HT-29 (cell line): ENCODE measurements around the gene SOX11. TPM values are rescaled to one million over a fixed set of nuclear protein-coding genes. Genes with fewer than 3 reads are reported as not detected.
"Not testable (repeated sequence)": the region's sequence is repeated elsewhere in the genome, so short reads cannot be mapped to it uniquely, and the experiment has no call there.

ENCODE experiments used
- DNase-seq: peaks from one replicate; pipeline ENCODE4 v3.0.0-alpha.2; 2015; ENCODE audit warnings: low spot score
- total RNA-seq: library from RNA; depleted of rRNA; stranded (reverse); fragments of >200 nt; shearing (Covaris generic); gene quantifications from 2 replicates; pipeline ENCODE4 v1.2.3, GENCODE V29; 2014; rRNA removed

SOX11 gene
- total RNA-seq = not detected in 2 replicates

DNA sequence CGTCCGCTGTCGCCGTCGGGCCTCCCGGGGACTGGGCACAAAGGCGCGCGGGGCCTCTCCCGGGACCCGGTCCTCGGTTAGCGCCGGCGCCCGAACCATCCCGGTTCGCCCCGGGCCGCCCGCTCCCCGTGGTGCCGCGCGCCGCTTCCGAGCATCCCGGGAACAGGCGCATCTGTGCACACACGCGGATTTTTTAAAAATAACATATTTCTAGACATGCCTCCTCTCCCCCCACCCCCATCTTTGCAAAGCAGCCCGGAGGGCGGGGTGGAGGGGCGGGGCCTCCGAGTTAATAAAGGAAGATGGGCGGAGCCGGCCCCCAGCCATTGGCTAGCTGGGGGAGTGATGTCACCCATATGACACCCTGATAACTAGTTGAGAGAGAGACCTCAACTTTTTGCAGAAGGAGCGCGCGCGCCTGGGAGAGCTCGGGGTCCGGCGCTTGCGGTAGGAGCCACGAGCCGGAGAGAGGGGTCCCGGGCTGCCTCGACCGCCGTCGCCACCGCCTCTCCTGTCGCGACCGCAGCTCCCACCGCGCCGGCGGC, at the start of gene SOX11:
SOX11 (plus strand) TSS at position 400 of the 545 bp plus-strand sequence. CDS start 338 bp downstream, outside the sequence.
- no peak for DNase-seq

DNA sequence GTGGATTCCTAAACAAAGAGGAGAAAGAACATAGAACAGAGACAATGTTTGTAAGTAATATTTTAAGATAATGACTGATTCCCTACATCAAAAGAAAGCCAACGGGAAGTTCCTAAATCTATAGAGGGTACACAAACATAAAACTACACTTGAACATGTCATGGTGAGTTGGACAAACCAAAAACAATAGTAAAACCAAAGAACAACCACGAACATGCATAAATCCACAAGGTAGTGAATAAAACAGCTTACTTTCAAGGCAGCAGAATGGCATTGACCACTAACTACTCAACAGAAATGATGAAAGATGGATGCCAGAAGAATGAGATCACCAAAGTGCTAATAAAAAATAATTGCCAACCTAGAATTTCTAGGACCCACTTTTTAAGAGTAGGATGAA, 39.5 kb upstream of the SOX11 start:
- not testable (repeated sequence) for DNase-seq

DNA sequence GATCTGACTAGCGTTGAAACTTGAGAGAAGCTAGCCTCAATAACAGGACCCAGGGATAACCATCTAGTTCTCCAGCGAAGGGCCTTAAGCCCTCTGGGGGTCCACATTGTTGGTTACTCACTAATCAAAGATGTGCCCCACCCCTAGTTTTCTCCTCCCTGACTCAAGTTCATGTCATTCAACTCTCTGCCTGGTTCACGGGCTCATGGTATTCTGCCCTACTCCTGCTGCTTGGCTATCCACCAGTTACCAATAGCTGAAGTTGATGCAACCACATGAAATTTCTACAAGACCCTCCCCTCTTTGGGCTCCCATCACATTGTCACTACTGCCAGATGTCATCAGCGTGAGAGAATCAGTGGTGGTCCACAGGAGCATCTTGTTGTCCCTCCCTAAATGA, 38.4 kb upstream of the SOX11 start:
- DNase-seq = not testable (repeated sequence)

DNA sequence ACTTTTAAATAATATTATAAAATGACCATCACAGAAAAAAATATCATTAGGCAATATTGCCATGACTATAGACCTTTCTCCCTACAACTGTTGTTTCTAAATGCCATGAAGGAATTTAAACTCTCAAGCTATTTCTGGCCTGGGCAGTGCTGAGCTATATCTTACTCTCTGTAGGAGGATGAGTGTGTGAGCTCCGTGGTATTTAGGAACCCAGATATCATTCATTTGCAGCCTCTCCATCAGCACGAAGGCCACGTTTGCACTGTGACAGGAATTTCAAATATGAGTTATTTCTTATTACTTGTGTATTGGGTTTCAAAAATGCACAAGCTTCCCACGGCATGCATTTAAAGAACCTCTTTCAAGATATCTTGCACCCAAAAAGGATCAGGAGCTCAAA, 35.0 kb upstream of the SOX11 start:
- DNase-seq = no peak

DNA sequence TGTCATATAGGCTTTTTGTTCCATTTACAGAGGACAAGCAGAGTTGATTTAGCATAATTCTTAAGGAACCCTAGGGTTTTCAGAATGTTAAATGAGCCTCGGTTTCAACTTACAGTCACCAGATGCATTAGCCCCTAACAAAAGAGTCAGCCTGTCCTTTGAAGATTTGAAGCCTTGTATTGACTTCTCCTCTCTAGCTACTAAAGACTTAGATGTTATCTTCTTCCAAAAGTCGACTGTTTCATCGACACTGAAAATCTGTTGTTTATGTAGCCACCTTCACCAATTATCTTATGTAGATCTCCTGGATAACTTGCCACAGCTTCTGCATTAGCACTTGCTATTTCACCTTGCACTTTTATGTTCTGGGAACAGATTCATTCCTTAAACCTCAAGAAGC, 31.6 kb upstream of the SOX11 start:
- DNase-seq = no peak

DNA sequence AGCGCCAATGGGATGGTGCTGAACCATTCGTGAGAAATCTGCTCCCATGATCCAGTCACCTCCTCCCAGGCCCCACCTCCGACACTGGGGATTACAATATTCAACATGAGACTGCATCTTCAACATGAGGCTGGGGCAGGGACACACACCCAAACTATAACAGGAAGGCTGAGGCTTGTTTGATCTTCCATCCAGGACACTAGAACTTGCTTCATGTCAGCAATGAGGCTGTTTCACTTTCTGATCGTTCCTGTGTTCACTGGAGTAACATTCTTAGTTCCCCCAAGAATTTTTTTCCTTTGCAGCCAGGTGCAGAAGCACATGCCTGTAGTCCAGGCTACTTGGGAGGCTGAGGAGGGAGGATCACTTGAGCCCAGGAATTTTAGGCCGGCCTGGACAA, 30.8 kb upstream of the SOX11 start:
- DNase-seq = no peak

DNA sequence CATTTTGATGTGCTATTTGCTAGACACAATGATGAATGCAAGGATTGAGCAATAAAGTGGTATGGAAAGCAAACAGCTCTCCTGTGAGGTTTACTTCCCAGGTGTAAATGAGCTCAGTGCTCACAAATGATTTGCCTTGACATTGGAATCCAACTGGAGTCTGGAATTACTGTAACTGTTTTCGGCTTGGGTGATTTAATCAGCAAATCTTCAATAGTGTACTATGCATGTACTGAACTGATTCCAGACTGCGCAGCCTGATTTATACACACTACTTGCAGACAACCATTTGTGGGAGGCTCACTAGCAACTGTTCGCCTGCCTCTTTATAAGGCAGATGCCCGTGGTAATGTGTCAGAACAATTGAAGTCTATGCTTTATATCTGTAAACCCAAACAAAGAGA, 27.9 kb upstream of the SOX11 start:
- DNase-seq = no peak

DNA sequence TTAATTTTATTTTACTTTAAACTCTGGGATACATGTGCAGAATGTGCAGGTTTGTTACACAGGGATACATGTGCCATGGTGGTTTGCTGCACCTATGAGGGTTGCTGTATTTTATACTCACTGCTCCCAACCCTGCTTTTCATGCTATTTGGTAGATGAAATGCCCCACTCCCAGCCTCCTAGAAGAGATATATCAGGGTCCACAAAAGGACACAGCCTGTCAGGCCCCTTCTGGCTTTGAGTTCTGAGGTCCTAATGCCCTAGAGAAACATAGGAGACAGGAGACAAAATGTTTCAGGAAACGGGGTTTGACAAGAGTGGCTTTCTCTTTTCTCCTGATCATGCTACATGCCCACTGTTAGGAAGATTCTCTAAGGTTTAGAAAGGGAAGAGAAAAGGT, 27.1 kb upstream of the SOX11 start:
- no peak for DNase-seq

DNA sequence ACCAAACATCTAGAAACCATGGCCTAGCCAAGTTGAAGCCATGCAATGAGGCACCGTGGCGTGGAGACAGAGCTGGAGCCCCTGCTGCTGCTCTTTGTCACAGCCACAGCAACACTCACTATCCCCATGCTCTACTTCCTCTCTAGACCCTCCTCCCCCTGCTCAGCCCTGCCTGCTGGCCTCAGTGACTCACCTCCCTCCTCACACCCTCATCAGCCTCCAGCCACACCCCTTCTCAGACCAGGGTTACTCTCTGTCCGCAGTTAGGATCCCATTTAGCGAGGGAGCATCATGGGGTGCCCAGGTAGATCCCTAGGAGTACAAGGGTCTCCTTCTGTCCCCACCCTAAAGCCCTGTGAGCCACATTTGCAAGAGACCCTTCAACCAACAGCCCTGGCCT, 25.4 kb upstream of the SOX11 start:
- DNase-seq = no peak

DNA sequence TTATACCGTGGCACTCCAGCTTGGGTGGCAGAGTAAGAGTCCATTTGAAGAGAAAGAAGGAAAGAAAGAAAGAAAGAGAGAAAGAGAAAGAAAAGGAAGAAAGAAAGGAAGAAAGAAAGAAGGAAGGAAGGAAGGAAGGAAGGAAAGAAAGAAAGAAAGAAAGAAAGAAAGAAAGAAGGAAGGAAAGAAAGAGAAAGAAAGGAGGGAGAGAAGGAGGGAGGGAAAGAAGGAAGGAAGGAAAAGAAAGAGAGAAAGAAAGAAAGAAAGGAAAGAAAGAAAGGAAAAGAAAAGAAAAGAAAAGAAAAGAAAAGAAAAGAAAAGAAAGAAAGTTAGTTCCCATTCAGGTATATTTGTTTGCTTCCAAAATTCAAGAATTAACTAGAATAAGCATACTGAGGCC, 24.5 kb upstream of the SOX11 start:
- not testable (repeated sequence) for DNase-seq

DNA sequence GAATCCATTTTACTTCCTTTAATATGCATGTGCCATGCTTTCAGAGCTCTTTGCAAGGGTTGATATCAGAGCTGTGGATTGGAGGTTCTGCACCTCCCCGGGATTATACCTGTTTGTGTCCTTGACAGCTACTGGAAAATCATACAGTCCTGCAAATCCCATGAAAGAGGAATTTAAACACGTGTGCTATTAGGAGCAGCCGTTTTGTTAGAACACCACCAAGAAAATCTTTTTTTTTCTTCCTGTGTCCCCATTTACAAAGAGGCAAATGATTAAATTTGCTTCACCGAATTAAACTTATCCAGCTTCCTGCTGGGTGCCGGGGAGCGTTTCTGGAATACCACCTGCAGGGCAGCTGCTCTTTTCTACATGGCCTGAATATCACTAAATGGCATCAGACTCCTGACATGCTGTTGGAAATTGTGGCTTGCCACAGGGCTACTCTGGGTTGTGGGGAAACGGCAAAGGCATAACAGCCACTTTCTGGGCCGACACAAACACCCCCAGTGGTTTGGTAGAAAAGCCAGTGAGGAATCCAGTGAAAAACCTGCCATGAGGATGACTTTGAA, 23.4 kb upstream of the SOX11 start:
- DNase-seq = no peak

DNA sequence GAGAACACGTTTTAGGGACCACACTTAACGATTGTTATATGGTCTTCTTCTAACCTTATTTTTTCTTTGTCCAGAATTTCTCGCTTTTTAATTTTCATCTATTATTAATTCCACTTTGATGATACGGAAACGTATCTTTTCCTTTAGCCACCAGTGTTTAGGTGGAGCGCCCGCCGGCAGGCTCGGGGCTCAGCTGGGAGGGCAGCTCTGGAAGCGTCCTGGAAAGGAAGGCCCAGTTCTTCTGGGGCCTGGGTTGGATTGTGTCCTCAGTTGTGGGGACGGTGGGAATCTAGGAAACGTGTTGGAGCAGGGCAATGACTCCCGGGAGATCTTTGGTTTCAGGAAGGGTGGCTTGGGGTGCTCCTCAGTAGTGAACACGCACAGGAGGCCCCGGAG, 19.4 kb upstream of the SOX11 start:
- DNase-seq = no peak

DNA sequence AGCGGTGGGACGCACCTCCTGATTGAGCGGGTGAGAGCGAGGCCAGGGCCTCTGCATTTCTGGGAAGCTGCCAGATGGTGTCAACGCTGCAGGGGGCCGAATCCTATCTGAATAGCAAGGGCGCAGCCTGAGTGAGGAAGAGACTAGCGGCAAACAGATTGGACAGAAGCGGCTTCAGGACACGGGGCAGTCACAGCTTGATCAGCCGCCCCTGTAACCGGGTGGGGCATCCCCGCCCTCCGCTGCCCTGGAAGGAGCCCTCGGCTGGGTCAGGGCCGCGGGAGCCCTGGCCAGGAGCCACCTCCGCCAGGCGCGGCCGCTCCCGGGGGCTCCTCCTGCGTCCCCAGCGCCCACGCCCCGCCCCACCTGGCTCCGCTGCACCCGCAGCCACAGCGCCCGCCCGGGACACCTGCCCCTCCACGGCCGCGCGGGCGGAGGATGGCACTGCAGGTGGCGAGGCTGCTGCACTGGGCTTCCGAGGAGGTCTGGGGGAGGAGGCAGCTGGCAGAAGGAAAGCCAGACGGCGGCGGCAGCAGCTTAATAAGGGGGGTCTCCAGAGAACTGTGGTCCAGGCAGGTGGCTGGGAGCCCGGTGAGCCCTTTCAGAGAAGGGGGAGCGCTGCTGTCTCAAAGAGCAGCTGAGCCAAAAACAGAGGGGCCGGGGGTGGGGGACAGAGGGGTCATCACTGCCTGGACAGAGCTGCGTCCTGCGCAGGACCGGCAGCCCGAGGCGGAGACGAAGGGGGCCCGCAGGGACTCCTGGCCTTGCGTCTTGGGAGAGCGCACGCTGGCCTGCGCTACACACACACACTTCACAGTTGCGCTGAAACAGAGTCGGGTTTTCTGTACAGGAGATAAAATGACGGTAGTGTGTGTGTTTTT, 18.8 kb upstream of the SOX11 start:
- DNase-seq = no peak

DNA sequence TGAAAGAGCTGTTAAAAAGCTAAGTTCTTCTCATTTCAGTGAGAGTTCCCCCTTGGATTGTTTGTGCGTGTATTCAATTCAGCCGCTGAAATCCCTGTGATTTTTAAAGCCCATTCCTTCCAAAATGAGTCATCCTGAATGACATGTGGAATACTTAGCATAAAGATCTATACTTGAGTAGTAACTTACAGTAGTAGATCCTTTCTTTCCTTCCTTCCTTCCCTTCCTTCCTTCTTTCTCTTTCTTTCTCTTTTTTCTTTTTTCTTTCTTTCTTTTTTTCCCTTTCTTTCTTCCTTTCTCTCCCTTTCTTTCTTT, 18.2 kb upstream of the SOX11 start:
- DNase-seq = no peak

DNA sequence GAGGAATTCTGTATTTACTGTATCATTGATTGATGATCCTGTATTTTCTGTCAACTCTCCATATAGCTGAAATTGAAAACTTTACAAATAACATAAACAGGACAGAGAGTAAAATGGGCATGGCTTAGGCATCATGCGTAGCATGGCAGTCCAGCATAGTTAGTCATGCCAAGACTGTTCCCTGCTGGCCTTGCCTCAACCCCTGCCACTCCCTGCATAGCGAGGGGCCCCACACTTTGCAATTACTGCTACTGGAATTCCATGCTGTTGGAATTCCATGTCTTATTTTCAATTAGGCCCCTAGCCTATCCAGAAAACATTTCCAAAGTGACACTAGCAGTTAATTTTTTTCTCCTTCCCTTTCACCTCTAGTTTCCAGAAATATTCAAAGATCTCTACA, 15.1 kb upstream of the SOX11 start:
- no peak for DNase-seq

DNA sequence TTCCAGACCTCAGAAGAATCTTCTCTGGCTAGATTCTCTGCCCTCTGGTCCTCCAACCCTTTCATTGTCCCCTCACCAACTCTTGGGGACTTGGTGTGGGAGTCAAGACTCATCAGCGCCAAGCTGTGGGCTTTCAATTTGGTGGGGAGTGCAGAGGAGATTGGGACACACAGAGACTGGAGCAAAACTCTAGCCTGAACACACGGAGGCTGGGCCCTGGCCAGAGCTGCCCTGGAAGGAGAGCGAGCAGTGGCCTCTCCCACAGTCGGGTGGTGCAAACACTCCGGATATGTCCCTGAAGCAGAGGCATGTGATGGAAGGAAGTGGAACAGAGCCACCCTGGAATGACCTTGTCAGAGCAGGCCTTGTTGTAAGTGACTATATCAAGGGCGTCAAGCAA, 8.7 kb upstream of the SOX11 start:
- no peak for DNase-seq

DNA sequence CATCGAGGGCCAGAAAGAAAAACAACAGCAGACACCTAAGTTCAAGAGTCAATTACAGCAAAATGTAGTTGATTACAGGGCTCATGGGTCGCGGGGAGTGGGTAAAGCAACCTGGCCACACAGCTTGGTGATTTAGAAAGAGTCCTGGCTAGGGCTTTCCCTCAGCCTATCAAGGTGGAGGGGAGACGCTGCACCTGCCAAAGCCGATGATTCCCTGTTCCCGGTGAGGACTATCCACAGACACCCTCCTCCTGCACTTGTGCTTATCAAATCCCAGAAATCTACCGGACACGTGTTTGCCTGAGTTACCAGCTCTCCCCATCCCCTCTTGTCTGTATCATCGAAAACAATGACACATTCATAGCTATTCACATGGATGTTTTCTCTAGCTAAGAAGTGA, 7.0 kb upstream of the SOX11 start:
- DNase-seq = no peak

DNA sequence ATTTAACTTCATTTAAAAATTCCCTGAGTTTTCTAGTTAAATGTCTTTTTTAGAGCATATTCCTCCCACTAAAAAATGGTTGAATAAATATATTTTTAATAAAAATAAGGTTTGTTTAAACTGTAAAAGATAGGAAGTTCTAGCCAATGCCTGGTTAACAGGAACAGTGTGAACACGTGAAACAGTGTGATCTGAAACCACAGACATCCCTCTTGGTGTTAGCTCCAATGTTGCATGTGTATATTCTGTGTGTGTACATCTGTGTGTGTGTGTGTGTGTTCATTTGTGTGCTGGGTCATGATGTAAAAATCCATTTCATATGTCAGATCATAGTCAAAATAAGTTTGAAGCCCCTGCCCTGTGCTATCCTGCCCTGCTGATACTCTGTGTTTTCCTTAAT, 6.1 kb upstream of the SOX11 start:
- no peak for DNase-seq

DNA sequence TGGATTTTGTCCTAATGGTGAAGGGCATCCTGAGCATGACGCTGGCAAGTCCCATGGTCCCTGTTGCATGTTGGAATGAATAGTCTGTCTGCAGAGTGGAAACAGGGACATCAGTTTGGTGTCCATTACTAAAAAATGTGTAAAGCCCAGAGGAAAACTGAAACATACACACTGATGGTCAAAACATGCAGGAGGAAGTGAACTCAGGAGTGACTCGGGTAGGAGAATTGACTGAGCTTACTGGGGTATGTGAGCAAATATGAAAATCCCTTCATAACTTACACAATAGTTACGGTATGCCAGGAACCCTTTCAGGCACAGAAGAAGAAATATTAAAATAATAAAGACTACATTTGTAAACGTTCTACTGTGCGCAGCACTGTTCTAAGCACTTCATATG, 5.6 kb upstream of the SOX11 start:
- no peak for DNase-seq

DNA sequence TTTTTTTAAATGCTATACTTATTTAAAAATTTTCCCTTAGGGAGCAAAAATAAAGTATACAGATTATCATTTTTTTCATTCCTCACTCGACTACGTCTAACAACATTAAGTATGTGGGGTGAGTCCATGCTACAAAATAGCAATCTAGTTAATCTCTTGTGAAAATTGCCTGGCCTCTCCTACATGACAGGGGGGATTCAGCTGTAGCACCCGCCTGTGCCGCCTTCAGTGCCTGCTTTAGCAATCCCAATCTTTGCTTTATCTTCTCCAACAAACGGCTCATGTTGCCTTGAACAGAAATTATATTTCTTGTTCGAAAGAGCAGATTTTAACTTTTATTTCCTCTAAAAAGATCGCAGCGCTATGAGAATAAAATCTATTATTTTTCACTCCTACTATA, 2.4 kb upstream of the SOX11 start:
- no peak for DNase-seq

DNA sequence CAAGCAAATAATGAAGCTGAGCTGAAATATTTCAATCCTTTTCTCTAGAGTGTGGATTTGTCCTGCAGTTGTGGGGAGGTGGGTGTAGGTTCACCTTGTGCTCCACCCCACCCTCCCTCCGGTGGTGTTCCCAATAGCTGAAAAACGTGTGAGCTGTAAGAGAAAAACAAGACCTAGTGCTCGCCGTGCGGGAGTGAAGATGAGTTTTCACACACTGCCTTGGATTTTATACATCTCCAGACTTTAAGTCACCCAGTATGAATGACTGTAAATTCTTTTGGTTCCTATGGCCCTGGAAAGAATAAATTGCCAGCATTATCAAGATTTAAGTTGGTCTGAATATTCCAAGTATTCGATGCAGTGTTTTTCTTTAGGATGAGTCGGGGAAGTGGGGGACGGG, 1.9 kb upstream of the SOX11 start:
- DNase-seq = no peak

DNA sequence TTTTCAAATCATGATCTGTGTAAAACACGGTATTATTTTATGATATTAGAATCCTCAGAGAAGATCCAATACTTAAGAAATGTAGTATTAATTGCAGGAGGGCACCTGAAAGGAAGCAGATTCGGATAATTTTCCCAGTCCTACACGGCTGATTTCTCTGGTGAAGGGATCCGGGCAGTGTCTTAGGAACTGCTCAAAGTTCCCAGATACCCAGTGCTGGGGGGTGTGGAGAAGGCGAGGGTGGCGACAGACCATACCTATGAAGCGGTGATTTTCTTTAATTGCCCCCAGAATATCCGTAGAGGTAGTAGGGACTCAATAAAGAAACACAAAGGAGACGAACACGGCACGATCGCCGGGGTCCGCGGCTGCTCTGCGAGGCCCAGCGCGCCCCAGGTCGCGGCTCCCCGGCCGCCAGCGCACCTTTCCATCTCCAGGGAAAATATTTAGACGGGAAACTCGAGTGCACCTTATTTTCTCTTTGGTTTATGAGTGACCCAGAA, 1.4 kb upstream of the SOX11 start:
- no peak for DNase-seq
